ENCODE data around the gene APOO.

- TF ChIP-seq CTCF (conservative IDR thresholded peaks at IDR 0.05; ENCODE audit: low read depth in 2 of 2) (no peak), JUNB (IDR thresholded peaks at IDR 0.05; ENCODE audit: unreplicated experiment) (no peak), REST (IDR thresholded peaks at IDR 0.05; ENCODE audit: unreplicated experiment) (no peak), POLR2AphosphoS5 (IDR thresholded peaks at IDR 0.05; ENCODE audit: low read depth) (no peak), EZH2phosphoT487 (IDR thresholded peaks at IDR 0.05; ENCODE audit: unreplicated experiment) (no peak), CREB1 (CRISPR knock-in tag; IDR thresholded peaks at IDR 0.05; ENCODE audit: low read depth) (no peak), EZH2 (IDR thresholded peaks at IDR 0.05; ENCODE audit: low read depth, unreplicated experiment) (no peak)
Measured at GRCh38 chrX:23845351-23845817, 62.4 kb downstream of the APOO start.
